H9 (cell line): ENCODE data around the gene R3HDML. TPM values are rescaled to one million over a fixed set of nuclear protein-coding genes. Genes with fewer than 3 reads are reported as not detected.

Experiments
- DNase-seq: peaks from one replicate; pipeline ENCODE4 v3.0.0-alpha.2; 2017
- H2AFZ ChIP-seq: one replicate; pipeline ENCODE4 v1.6.1; 2013; ENCODE audit warnings: mild to moderate bottlenecking, low read length, control low read depth, moderate library complexity
- H2AK5ac ChIP-seq: 2 replicates; pipeline ENCODE4 v1.6.1; 2013; ENCODE audit warnings: low read length, control low read depth, mixed read lengths; ENCODE audit not compliant: insufficient read length
- H2BK120ac ChIP-seq: one replicate; pipeline ENCODE4 v1.6.1; 2013; ENCODE audit warnings: low read depth, mild to moderate bottlenecking, low read length, control low read depth, inconsistent platforms; ENCODE audit not compliant: poor library complexity, severe bottlenecking
- H2BK12ac ChIP-seq: 2 replicates; pipeline ENCODE4 v1.6.1; 2013; ENCODE audit warnings: low read length, control low read depth, mixed read lengths, low read depth; ENCODE audit not compliant: insufficient read length
- H2BK15ac ChIP-seq: 2 replicates; pipeline ENCODE4 v1.6.1; 2013; ENCODE audit warnings: low read depth, low read length, control low read depth
- H2BK20ac ChIP-seq: one replicate; pipeline ENCODE4 v1.6.1; 2013; ENCODE audit warnings: low read depth, mild to moderate bottlenecking, low read length, control low read depth, inconsistent platforms; ENCODE audit not compliant: poor library complexity, severe bottlenecking
- H2BK5ac ChIP-seq: 2 replicates; pipeline ENCODE4 v1.6.1; 2013; ENCODE audit warnings: low read length, control low read depth, mixed read lengths; ENCODE audit not compliant: insufficient read length
- H3K14ac ChIP-seq: 2 replicates; pipeline ENCODE4 v1.6.1; 2013; ENCODE audit warnings: low read length, control low read depth; ENCODE audit not compliant: insufficient read depth
- H3K18ac ChIP-seq: 2 replicates; pipeline ENCODE4 v1.6.1; 2013; ENCODE audit warnings: low read depth, mild to moderate bottlenecking, mixed read lengths, low read length, control low read depth; ENCODE audit not compliant: insufficient read length
- H3K23ac ChIP-seq: 2 replicates; pipeline ENCODE4 v1.6.1; 2013; ENCODE audit warnings: low read length, control low read depth, mixed read lengths, low read depth; ENCODE audit not compliant: insufficient read length
- H3K23me2 ChIP-seq: 2 replicates; pipeline ENCODE4 v1.6.1; 2013; ENCODE audit warnings: low read depth, mild to moderate bottlenecking, mixed read lengths, low read length, control low read depth; ENCODE audit not compliant: insufficient read length, poor library complexity, severe bottlenecking
- H3K27ac ChIP-seq: 2 replicates; pipeline ENCODE4 v1.5.1; 2013; ENCODE audit warnings: low read length, control low read depth, mixed read lengths, low read depth; ENCODE audit not compliant: insufficient read length
- H3K27me3 ChIP-seq: 2 replicates; pipeline ENCODE4 v1.6.1; 2013; ENCODE audit warnings: low read length, control low read depth, inconsistent platforms; ENCODE audit not compliant: insufficient read depth
- H3K4ac ChIP-seq: 2 replicates; pipeline ENCODE4 v1.6.1; 2013; ENCODE audit warnings: low read depth, mild to moderate bottlenecking, control low read depth, inconsistent platforms, low read length, moderate library complexity
- H3K4me1 ChIP-seq: 2 replicates; pipeline ENCODE4 v1.6.1; 2013; ENCODE audit warnings: low read length, control low read depth, inconsistent platforms; ENCODE audit not compliant: insufficient read depth
- H3K4me2 ChIP-seq: 2 replicates; pipeline ENCODE4 v1.6.1; 2013; ENCODE audit warnings: low read length, control low read depth, mixed read lengths; ENCODE audit not compliant: insufficient read length, insufficient read depth
- H3K56ac ChIP-seq: 2 replicates; pipeline ENCODE4 v1.6.1; 2013; ENCODE audit warnings: low read depth, mild to moderate bottlenecking, mixed read lengths, low read length, control low read depth; ENCODE audit not compliant: insufficient read length
- H3K79me1 ChIP-seq: 2 replicates; pipeline ENCODE4 v1.6.1; 2013; ENCODE audit warnings: low read depth, mild to moderate bottlenecking, moderate library complexity, low read length, control low read depth, inconsistent platforms; ENCODE audit not compliant: insufficient read depth, poor library complexity, severe bottlenecking
- H3K79me2 ChIP-seq: 2 replicates; pipeline ENCODE4 v1.6.1; 2013; ENCODE audit warnings: low read length, control low read depth, inconsistent platforms; ENCODE audit not compliant: insufficient read depth
- H3K9ac ChIP-seq: 2 replicates; pipeline ENCODE4 v1.6.1; 2013; ENCODE audit warnings: low read length, control low read depth, mixed read lengths; ENCODE audit not compliant: insufficient read length; ENCODE audit errors: extremely low read depth
- H3K9me3 ChIP-seq: one replicate; pipeline ENCODE4 v1.6.1; 2013; ENCODE audit warnings: low read depth, low read length, inconsistent platforms; ENCODE audit not compliant: control insufficient read depth
- H3T11ph ChIP-seq: one replicate; pipeline ENCODE4 v1.6.1; 2013; ENCODE audit warnings: mild to moderate bottlenecking, low read length, control low read depth, inconsistent platforms
- H4K20me1 ChIP-seq: one replicate; pipeline ENCODE4 v1.6.1; 2013; ENCODE audit not compliant: control insufficient read depth, insufficient read length, insufficient read depth
- H4K5ac ChIP-seq: 2 replicates; pipeline ENCODE4 v1.6.1; 2013; ENCODE audit warnings: low read depth, mild to moderate bottlenecking, mixed read lengths, low read length, control low read depth; ENCODE audit not compliant: insufficient read length
- H4K8ac ChIP-seq: replicated peaks from 2 replicates; pipeline ENCODE4 v1.6.1; 2013; ENCODE audit warnings: low read length, control low read depth, mixed read lengths, low read depth; ENCODE audit not compliant: insufficient read length
- H4K91ac ChIP-seq: 2 replicates; pipeline ENCODE4 v1.6.1; 2013; ENCODE audit warnings: low read depth, mild to moderate bottlenecking, moderate library complexity, mixed read lengths, low read length, control low read depth; ENCODE audit not compliant: insufficient read length
- H3K27ac Mint-ChIP-seq, 3 experiments: 2 replicates in 2 of 3; 3 replicates in 1 of 3; pipeline ENCODE4 v1.8.0; 2020 to 2021; ENCODE audit warnings: mixed read lengths in 3 of 3, mild to moderate bottlenecking in 1 of 3, moderate library complexity in 1 of 3
- H3K27me3 Mint-ChIP-seq: 2 replicates; pipeline ENCODE4 v1.8.0; 2021; ENCODE audit warnings: low read depth, mild to moderate bottlenecking, moderate library complexity, mixed read lengths
- H3K36me3 Mint-ChIP-seq, 3 experiments: 2 replicates in 2 of 3; 3 replicates in 1 of 3; pipeline ENCODE4 v1.8.0; 2020 to 2021; ENCODE audit warnings: low read depth in 3 of 3, mixed read lengths in 3 of 3; ENCODE audit not compliant: insufficient read depth in 1 of 3
- H3K4me1 Mint-ChIP-seq, 2 experiments: 2 replicates each; pipeline ENCODE4 v1.8.0; 2020; ENCODE audit warnings: mixed read lengths in 2 of 2
- H3K4me3 Mint-ChIP-seq, 2 experiments: 2 replicates in 1 of 2; 3 replicates in 1 of 2; pipeline ENCODE4 v1.8.0; 2020 to 2021; ENCODE audit warnings: mild to moderate bottlenecking in 2 of 2, mixed read lengths in 2 of 2, moderate library complexity in 1 of 2
- H3K9me3 Mint-ChIP-seq, 2 experiments: 2 replicates in 1 of 2; 3 replicates in 1 of 2; pipeline ENCODE4 v1.8.0; 2020; ENCODE audit warnings: mild to moderate bottlenecking in 2 of 2, mixed read lengths in 2 of 2, moderate library complexity in 1 of 2
- CTCF ChIP-seq: fragments of 200-600 bp; sonication (generic); conservative IDR thresholded peaks from 3 replicates; pipeline ENCODE4 v1.8.0; 2021; ENCODE audit warnings: antibody characterized with exemption, mild to moderate bottlenecking
- WGBS: extraction: QIAGEN DNeasy Blood & Tissue Kit; methylation state at CpG from one replicate; pipeline ENCODE4 v1.1.7; 2013; ENCODE audit warnings: missing lambda C conversion rate, low lambda C conversion rate, mixed read lengths; ENCODE audit not compliant: insufficient read length; ENCODE audit errors: extremely low coverage; 5-methylcytosine and 5-hydroxymethylcytosine counted together
- total RNA-seq: library from RNA; stranded (reverse); gene quantifications from 2 replicates; pipeline ENCODE4 v1.2.1, GENCODE V29; 2021

Gene R3HDML
- total RNA-seq, 1 experiment from 2014 or later = not detected

GRCh38 chr20:44335675-44336074 lies 1.2 kb upstream of the R3HDML start:
- no peak overlapping the region for H2BK20ac ChIP-seq
- no peak overlapping the region for H2BK120ac ChIP-seq
- no peak overlapping the region for H2BK5ac ChIP-seq
- H3K4ac ChIP-seq = no peak overlapping the region
- H3K27ac ChIP-seq = no peak overlapping the region
- H3K79me1 ChIP-seq = no peaks in the 10 kb centered on the region
- no peaks in the 10 kb centered on the region for H3K27me3 Mint-ChIP-seq
- H3K4me3 Mint-ChIP-seq = no peak overlapping the region
- no peak overlapping the region for H3K14ac ChIP-seq
- no peak overlapping the region for H3K23ac ChIP-seq
- no peak overlapping the region for H2AK5ac ChIP-seq
- H4K5ac ChIP-seq = no peak overlapping the region
- no peak overlapping the region for H4K8ac ChIP-seq
- no peak for TF ChIP-seq CTCF
- no peak for DNase-seq
- H4K91ac ChIP-seq = no peak overlapping the region
- no peak overlapping the region for H2BK12ac ChIP-seq
- no peak overlapping the region for H3K27ac Mint-ChIP-seq
- no peak overlapping the region for H3T11ph ChIP-seq
- H3K56ac ChIP-seq = no peak overlapping the region
- no peaks in the 10 kb centered on the region for H4K20me1 ChIP-seq
- H3K79me2 ChIP-seq = no peaks in the 10 kb centered on the region
- H3K9me3 Mint-ChIP-seq = no peaks in the 10 kb centered on the region
- H3K36me3 Mint-ChIP-seq = no peaks in the 10 kb centered on the region
- no peak overlapping the region for H3K18ac ChIP-seq
- H3K9me3 ChIP-seq = no peaks in the 10 kb centered on the region
- no peak overlapping the region for H2BK15ac ChIP-seq
- WGBS = no CpG with 5 or more reads among the region's 2 CpGs
- H3K4me1 Mint-ChIP-seq = peaks cover 13 to 20% of the 10 kb centered on the region in 2 experiments
- H3K23me2 ChIP-seq = no peaks in the 10 kb centered on the region
- no peak overlapping the region for H3K4me2 ChIP-seq
- no peak overlapping the region for H2AFZ ChIP-seq
- H3K27me3 ChIP-seq = no peaks in the 10 kb centered on the region
- H3K4me1 ChIP-seq = no peaks in the 10 kb centered on the region
- no peak overlapping the region for H3K9ac ChIP-seq
